GM21786 (cell line): ENCODE results near the gene AHCYL1.
A peak's percentile ranks its signal among the peaks of the same experiment; 100 is the strongest.
"Not testable (repeated sequence)": the region's sequence is repeated elsewhere in the genome, so short reads cannot be mapped to it uniquely, and the experiment has no call there.

ENCODE experiments used
- ATAC-seq: cut with Tn5 transposase; IDR thresholded peaks from one replicate; pipeline ENCODE4 v1.9.1; 2021; ENCODE audit not compliant: unreplicated experiment

The AHCYL1 gene

GRCh38 chr1:109996476-109996875 lies 11.9 kb downstream of the AHCYL1 start:
- no peak for ATAC-seq

GRCh38 chr1:109997204-109997866 lies 12.8 kb downstream of the AHCYL1 start:
- no peak for ATAC-seq

- ATAC-seq: no peak
Measured at GRCh38 chr1:109997867-109998229, 13.3 kb downstream of the AHCYL1 start.

- ATAC-seq: no peak
Measured at GRCh38 chr1:110002695-110003094, 18.1 kb downstream of the AHCYL1 start.

- peak; percentile 65 for ATAC-seq
Measured at GRCh38 chr1:110003747-110004428, 19.3 kb downstream of the AHCYL1 start.

GRCh38 chr1:110004583-110004982 lies 20.0 kb downstream of the AHCYL1 start:
- ATAC-seq: no peak

- no peak for ATAC-seq
Measured at GRCh38 chr1:110005971-110006370, 21.4 kb downstream of the AHCYL1 start.

GRCh38 chr1:110006516-110006915 lies 22.0 kb downstream of the AHCYL1 start:
- ATAC-seq: no peak

- ATAC-seq: no peak
Measured at GRCh38 chr1:110007046-110007830, 22.7 kb downstream of the AHCYL1 start.

GRCh38 chr1:110008971-110009565 lies 24.5 kb downstream of the AHCYL1 start:
- no peak for ATAC-seq

GRCh38 chr1:110011527-110012041 lies 27.0 kb downstream of the AHCYL1 start:
- ATAC-seq: peak; percentile 97

GRCh38 chr1:110012100-110012780 lies 27.7 kb downstream of the AHCYL1 start:
- ATAC-seq: peak; percentile 61

GRCh38 chr1:110017792-110018191 lies 33.2 kb downstream of the AHCYL1 start:
- ATAC-seq: no peak

GRCh38 chr1:110018396-110018795 lies 33.8 kb downstream of the AHCYL1 start:
- ATAC-seq: no peak

GRCh38 chr1:110019770-110020169 lies 35.2 kb downstream of the AHCYL1 start:
- ATAC-seq: no peak

- no peak for ATAC-seq
Measured at GRCh38 chr1:110021285-110021684, 36.7 kb downstream of the AHCYL1 start.

- no peak for ATAC-seq
Measured at GRCh38 chr1:110024613-110025012, 40.0 kb downstream of the AHCYL1 start.

GRCh38 chr1:110030687-110031086 lies 46.1 kb downstream of the AHCYL1 start:
- ATAC-seq: not testable (repeated sequence)

- ATAC-seq: no peak
Measured at GRCh38 chr1:110032327-110032726, 47.8 kb downstream of the AHCYL1 start.

GRCh38 chr1:110033421-110033820 lies 48.9 kb downstream of the AHCYL1 start:
- ATAC-seq: no peak

GRCh38 chr1:110034040-110034450 lies 49.5 kb downstream of the AHCYL1 start:
- no peak for ATAC-seq
